ENCODE measurements around the gene SRP72.
A peak's percentile ranks its signal among the peaks of the same experiment; 100 is the strongest.

The SRP72 gene

DNA sequence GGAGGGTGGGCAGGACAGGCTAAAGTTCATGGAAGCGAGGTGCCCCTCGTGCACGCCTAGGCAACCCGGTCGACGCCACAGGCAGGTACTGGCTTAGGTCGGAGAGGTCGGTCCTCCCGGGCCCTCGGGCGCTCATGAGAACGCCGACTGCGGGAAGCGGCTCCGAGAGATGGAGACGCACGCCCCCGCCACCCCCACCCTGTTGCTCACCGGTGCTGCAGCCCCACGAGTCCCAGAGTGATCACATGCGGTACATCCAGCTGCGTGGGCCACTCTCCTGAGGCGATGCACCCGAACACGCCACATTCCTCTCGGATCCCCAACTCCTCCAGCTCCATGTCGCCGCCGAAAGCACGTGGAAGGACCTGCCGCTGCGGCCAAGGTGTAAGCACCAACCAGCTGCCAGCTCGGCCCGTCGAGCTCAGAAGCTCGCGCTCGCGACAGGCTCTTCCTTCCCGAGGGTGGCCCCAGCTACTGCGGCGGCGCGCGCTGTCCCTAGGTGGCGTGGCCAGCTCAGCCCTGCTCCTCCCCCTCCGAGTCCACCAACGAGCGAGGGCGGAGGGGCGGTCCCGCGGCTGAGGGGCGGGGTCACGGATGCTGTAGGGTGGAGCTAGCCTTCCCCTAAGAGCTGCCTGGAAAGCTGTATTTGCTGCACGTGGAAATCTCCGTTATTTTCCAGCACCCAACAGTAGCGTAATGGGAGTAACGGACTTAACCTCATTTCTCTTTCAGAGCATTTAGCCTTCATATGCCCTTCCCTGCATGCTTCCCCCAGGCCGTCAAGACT is 32.1 kb upstream of the SRP72 start, which contains the start of gene PPAT:
Gene PPAT (minus strand): TSS at position 476 of the 787 bp plus-strand sequence. CDS start 138 bp downstream, at position 338.
- peak within 1 kb of the TSS; percentile 87 for H3K9ac ChIP-seq (ENCODE audit: low read depth, low read length)
- H2AFZ ChIP-seq (ENCODE audit: low read depth, low read length): peak within 1 kb of the TSS; percentile 97
- TF ChIP-seq EZH2 (IDR thresholded peaks at IDR 0.05; ENCODE audit: borderline replicate concordance, low read depth, low read length, severe bottlenecking): no peak
- TF ChIP-seq, protein P1, sequence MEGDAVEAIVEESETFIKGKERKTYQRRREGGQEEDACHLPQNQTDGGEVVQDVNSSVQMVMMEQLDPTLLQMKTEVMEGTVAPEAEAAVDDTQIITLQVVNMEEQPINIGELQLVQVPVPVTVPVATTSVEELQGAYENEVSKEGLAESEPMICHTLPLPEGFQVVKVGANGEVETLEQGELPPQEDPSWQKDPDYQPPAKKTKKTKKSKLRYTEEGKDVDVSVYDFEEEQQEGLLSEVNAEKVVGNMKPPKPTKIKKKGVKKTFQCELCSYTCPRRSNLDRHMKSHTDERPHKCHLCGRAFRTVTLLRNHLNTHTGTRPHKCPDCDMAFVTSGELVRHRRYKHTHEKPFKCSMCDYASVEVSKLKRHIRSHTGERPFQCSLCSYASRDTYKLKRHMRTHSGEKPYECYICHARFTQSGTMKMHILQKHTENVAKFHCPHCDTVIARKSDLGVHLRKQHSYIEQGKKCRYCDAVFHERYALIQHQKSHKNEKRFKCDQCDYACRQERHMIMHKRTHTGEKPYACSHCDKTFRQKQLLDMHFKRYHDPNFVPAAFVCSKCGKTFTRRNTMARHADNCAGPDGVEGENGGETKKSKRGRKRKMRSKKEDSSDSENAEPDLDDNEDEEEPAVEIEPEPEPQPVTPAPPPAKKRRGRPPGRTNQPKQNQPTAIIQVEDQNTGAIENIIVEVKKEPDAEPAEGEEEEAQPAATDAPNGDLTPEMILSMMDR (IDR thresholded peaks at IDR 0.05; ENCODE audit: borderline replicate concordance, extremely low read depth, low read length, poor library complexity, severe bottlenecking): peak; percentile 25

DNA sequence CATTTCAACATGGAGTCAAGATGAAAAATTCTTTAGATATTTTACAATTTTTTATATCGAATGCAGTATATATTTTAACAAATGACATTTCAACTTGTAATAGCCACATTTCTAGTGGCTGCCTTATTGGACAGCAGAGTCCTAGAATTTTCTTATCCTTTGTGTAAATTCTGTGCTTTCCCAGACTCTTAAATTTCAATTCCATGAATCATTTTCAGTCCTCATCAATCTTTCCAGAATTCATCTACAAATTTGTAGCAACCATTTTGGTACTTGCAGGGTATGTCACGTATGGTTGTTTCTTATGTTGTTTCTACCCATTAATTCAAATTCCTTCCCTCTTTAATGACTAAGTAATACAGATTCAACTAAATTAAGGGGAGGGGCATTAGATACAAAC is 28.7 kb upstream of the SRP72 start:
- ATAC-seq (ENCODE audit: insufficient read depth, low read depth) (no peak), DNase-seq (no peak)
- Histone ChIP-seq H3K27ac (ENCODE audit: low read length) (no peak overlapping the region), H3K9ac (ENCODE audit: low read depth, low read length) (no peak overlapping the region), H3K27me3 (ENCODE audit: insufficient read depth, low read length, poor library complexity) (no peaks in the 10 kb centered on the region), H2AFZ (ENCODE audit: low read depth, low read length) (no peak overlapping the region), H3K4me3 (ENCODE audit: low read depth in 1 of 2, low read length in 2 of 2) (peak overlapping the region in 1 of 2 experiments; percentile 35; a peak in 2 of 4 replicates), H4K20me1 (ENCODE audit: insufficient read depth, low read length) (peaks cover 66% of the 10 kb centered on the region), H3K4me1 (ENCODE audit: insufficient read depth, low read length) (peaks cover 57% of the 10 kb centered on the region), H3K36me3 (ENCODE audit: insufficient read depth, low read length) (peaks cover 54% of the 10 kb centered on the region), H3K79me2 (ENCODE audit: insufficient read depth, low read length) (peaks cover 94% of the 10 kb centered on the region), H3K9me3 (ENCODE audit: insufficient read depth, low read length, severe bottlenecking) (no peaks in the 10 kb centered on the region), H3K4me2 (ENCODE audit: insufficient read depth, low read length) (peak overlapping the region; percentile 79; the same call in 1 of the 2 replicates)
- TF ChIP-seq EZH2 (IDR thresholded peaks at IDR 0.05; ENCODE audit: borderline replicate concordance, low read depth, low read length, severe bottlenecking): no peak
- TF ChIP-seq, protein P1 (IDR thresholded peaks at IDR 0.05; ENCODE audit: borderline replicate concordance, extremely low read depth, low read length, poor library complexity, severe bottlenecking): no peak

More for the DNA sequence above, 32.1 kb upstream of the SRP72 start, which contains the start of gene PPAT:
- Histone ChIP-seq H3K4me1 (ENCODE audit: insufficient read depth, low read length) (peaks cover 56% of the 10 kb centered on the region), H3K27me3 (ENCODE audit: insufficient read depth, low read length, poor library complexity) (no peaks in the 10 kb centered on the region), H3K79me2 (ENCODE audit: insufficient read depth, low read length) (peaks cover 94% of the 10 kb centered on the region), H4K20me1 (ENCODE audit: insufficient read depth, low read length) (peaks cover 44% of the 10 kb centered on the region), H3K9me3 (ENCODE audit: insufficient read depth, low read length, severe bottlenecking) (no peaks in the 10 kb centered on the region), H3K4me3 (ENCODE audit: low read depth in 1 of 2, low read length in 2 of 2) (peak within 1 kb of the TSS; percentile 83 to 99), H3K36me3 (ENCODE audit: insufficient read depth, low read length) (peaks cover 20% of the 10 kb centered on the region), H3K27ac (ENCODE audit: low read length) (peak within 1 kb of the TSS; percentile 100), H3K4me2 (ENCODE audit: insufficient read depth, low read length) (peak within 1 kb of the TSS; percentile 89)
- ATAC-seq (ENCODE audit: insufficient read depth, low read depth) (peak; percentile 76), DNase-seq (peak; percentile 98)

DNA sequence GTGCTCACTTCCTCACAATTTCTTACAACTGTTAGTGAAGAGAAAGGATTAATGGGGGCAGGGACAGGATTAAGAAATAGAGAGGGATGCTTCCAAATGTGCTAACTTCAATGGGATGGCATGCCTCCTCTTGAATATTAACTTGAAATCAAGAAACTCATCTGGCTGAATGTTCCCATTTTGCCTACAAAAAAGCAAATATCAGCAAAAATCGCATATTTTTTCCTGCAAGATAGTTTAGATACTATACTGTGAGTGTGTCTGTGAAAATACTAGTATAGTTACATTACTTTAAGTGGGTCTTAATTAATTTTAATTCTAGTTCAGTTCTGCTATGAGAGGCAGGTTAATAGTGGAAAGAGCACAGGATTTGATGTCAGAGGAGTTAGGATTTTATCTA is 26.4 kb upstream of the SRP72 start:
- TF ChIP-seq, protein P1 (IDR thresholded peaks at IDR 0.05; ENCODE audit: borderline replicate concordance, extremely low read depth, low read length, poor library complexity, severe bottlenecking): no peak
- TF ChIP-seq EZH2 (IDR thresholded peaks at IDR 0.05; ENCODE audit: borderline replicate concordance, low read depth, low read length, severe bottlenecking): no peak
- Histone ChIP-seq H4K20me1 (ENCODE audit: insufficient read depth, low read length) (peaks cover 79% of the 10 kb centered on the region), H3K27me3 (ENCODE audit: insufficient read depth, low read length, poor library complexity) (no peaks in the 10 kb centered on the region), H3K36me3 (ENCODE audit: insufficient read depth, low read length) (peaks cover 71% of the 10 kb centered on the region), H3K9ac (ENCODE audit: low read depth, low read length) (no peak overlapping the region), H2AFZ (ENCODE audit: low read depth, low read length) (no peak overlapping the region), H3K4me2 (ENCODE audit: insufficient read depth, low read length) (peak overlapping the region; percentile 79; the same call in 1 of the 2 replicates), H3K9me3 (ENCODE audit: insufficient read depth, low read length, severe bottlenecking) (no peaks in the 10 kb centered on the region), H3K4me3 (ENCODE audit: low read depth in 1 of 2, low read length in 2 of 2) (no peak overlapping the region), H3K4me1 (ENCODE audit: insufficient read depth, low read length) (peaks cover 53% of the 10 kb centered on the region), H3K27ac (ENCODE audit: low read length) (no peak overlapping the region; the same call in 1 of the 2 replicates), H3K79me2 (ENCODE audit: insufficient read depth, low read length) (peaks cover 100% of the 10 kb centered on the region)
- no peak for ATAC-seq (ENCODE audit: insufficient read depth, low read depth)
- DNase-seq: no peak
